NK-92 treated with Interleukin-12 subunit alpha and Interleukin-12 subunit beta, amount 100 ng/mL, for 24 hours (cell line): ENCODE results near the gene UPF2.

ENCODE experiments used
- DNase-seq: peaks from one replicate; lab custom pipeline; 2025; lab: John Stamatoyannopoulos, UW

The UPF2 gene

DNA sequence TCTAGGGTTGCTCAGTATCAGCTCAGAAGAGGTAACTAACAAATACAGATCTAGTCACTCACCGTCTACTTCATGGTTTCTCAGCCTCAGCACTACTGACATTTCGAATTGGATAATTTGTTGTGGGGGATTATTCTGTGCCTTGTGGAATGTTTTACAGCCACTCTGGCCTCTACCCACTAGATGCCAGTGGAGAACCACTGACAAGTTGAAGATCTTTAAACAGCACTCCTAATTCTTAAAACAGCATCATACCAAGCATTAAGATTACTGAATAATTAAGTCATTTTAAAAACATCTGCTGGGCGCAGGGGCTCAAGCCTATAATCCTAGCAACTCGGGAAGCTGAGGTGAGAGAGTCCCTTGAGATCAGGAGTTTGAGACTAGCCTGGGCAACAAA is 82.6 kb downstream of the UPF2 start:
- no peak for DNase-seq

DNA sequence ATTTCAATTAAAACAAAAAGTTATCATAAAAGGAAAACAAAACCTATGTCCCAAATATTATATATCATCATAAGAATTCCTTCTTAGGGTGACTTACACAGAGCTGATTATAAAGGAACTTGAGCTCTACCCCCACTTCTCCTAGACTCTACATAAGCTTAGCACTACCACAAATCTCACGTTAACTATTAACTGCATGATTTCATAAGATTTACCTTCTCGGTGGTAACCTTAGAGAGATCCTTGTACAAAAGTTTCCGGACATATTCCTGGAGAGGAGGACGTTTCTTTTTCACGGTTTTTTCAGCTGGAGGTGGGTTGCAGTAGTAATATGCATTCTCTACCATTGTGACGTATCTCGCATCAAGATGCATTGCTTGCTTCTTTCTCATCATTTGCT is 83.7 kb downstream of the UPF2 start:
- no peak for DNase-seq

DNA sequence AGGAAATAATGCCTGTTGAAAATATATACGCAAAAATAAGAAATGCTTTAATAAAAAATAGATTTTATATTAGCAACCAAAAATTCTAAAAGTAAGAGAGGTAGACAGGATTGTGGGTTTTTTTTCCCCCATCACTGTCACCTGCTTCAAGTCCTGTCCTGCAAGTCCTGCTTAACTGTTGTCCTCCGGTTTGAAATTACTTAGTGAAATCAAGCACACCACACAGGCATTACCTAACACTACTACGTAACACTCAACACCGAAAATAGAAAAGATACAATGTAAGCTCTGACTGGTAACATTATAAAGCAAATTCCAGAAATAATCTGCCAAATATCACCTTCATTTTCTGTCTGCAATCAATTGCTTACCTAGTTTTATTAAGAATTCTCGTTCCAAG is 90.9 kb downstream of the UPF2 start:
- DNase-seq: no peak

DNA sequence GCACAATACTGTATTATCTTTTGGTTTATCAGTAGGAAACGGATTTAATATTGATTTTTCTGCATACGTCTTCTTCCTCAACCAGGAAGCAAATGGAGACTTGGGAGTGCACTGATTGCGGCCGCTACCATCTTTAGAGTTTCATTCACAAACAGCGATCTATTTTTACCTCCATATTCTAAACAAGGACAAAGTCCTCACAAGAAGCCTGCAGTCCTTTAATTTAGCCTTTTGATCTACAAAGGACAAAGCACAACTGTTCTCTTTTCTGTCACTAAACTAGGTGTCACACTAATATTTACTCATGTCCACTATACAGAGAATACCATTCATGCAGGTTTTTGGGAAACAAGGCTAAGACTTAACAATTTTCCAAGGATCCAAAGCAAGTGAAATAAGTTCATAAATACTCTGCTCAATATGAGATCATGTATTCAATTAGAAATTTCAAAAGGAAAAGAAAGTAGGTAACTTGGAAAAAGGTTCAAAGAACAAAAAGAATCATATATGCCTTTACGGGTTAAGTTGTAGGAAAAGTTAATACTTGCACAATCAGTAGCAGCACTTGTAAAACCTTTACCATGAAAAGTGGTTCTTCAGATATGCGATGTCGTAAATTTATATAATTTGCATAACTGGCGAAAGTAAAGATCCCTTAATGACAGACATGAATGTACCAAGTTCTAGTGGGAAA is 92.1 kb downstream of the UPF2 start:
- DNase-seq: no peak

DNA sequence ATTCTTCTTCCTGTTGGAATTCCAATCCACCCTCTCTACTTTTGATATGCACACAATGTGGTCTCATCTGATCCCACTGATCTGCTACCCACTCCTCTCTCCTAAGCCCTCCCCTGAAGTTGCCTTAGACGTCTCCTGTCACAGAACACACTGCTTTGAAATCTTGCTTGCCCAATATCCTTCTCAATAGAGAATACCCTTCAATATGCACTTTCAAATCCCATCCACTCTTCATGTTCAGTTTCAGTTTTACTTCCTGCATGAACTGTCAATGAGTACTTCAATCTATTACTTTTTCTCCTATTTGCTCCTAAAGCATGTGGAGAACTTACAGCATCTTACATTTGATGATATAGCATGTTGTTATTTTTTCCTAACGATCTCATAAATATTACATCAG is 93.5 kb downstream of the UPF2 start:
- DNase-seq: no peak

DNA sequence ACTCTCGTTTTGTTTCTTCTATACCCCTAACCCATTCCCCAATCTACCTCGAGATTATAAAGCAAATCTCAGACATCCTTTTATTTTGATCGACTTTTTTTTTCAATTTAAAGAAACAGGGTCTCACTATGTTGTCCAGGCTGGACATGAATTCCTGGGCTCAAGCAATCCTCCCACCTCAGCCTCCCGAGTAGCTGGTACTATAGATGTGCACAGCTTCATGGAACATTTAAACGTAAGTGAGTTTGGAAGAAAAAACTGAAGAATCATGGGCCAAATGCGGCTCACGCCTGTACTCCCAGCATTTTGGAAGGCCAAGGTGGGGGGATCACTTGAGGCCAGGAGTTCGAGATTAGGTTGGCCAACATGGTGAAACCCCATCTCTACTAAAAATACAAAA is 96.0 kb downstream of the UPF2 start:
- DNase-seq: no peak

DNA sequence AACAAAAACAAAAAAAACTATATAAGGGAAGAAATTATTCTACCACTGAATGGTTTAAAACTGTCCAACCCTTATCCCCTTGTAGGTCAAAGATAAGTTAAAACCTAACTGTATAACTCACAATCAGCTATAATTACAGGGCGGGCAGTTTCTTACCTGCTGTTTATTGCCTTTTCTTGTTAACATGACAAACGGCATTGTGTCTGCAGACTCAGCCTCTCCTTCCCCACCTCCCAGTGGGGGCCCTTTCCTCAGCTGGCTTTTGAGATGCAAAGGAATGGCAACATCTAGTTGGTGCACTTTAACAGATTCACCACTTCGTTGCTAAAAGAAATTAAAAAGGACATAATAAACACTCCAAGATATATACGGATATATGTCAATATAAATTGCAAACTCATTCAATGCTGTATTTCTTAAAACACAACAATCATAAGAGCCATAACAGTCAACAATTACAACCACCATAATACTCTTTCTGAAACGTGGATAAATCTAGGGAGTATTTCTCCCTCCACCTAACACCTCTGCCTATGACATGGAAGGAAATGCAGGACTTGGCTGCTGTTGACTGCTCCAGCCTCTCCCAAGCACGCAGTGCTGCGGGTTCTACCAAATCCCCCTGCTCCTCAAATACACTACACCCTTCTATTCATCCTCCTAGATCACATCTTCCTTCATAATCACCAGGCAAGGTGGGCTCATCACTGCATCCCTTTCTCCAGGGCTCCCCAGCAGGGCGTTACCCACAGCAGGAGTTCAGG is 106.0 kb downstream of the UPF2 start:
- DNase-seq: no peak

DNA sequence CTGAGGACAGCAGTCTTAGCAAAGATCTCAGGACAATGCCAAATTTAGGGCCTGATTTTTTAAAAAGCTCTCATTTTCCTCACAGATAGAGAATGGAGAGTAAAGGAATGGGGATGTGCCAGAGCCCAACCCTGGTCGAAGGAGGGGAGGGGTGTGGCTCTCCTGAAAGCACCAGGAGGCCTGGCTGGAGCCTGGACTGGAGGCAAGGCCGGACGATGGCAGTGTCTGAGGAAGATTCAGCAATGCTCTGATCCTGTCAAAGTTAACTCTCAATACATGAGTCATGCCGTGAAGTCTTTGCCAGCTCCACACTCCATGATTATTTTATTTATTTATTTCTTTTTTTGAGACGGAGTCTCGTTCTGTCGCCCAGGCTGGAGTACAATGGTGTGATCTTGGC is 108.3 kb downstream of the UPF2 start:
- no peak for DNase-seq

DNA sequence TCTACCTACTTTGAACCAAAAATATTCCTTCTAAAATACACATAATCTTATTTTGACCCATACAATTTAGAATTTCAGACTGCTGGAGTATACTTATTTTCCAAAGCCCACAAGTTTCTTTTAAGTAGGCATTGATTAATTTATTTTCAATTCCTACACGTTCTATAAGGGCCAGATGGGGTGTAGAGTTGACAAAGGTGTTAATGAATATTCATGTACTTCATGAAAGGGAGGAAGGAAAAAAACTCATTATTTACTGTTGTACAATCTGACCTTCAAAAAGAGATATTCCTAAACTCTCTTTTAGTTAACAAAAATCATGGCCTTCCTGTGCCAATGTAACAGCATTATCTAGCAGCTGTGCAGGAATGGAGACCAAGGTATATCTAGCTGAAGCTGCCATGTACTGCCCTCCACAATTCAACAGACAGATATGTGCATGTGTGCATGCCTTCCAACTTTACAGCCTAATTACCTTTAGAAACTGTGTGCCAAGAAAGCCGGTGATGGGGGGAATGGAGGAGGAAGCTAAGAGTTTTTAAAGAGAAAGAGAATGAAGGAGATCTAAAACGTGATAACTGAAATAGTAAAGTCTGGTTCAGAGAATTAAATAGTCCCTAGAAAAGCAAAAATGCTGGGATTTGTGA is 108.9 kb downstream of the UPF2 start:
- no peak for DNase-seq

DNA sequence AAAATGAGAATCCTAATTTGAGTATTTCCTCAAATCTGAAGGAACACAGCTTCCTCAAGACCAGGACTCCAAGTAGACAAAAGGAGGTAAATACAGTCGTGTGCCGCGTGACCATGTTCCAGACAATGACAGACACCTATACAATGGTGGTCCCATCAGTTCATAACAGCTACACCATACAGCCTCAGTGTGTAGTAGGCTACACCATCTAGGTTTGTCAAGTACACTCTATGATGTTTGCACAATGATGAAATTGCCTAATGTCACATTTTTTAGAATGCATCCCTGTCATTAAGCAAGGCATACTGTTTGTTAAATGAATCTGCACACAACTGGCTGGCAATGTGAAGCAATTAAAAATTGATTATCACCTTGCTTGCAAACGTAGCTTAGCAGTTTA is 111.6 kb downstream of the UPF2 start:
- no peak for DNase-seq

DNA sequence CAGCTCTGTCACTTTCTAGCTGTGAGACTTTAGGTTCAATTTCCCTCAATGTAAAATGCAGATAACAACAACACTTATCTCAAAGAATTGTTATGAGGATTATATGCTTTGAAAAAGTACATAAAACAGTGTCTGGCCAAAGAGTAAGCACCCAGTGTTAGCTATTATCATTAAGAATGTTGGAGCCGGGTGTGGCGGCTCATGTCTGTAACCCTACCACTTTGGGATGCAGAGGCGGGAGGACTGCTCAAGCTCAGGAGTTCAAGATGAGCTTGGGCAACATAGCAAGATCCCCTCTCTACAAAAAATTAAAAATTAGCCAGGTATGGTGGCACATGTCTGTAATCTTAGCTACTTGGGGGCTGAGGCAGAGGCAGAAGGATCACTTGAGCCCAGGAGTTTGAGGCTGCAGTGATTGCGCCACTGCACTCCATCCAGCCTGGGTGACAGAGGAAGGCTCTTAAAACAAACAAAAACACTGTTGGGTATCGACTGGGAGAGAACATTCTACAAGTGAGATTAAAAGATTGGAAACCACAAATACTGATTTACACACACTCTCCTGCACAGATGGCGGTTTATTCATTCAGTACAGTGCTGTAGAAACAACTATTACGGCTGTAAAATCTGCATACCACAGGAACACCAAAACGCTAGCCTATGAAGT is 112.2 kb downstream of the UPF2 start:
- no peak for DNase-seq

DNA sequence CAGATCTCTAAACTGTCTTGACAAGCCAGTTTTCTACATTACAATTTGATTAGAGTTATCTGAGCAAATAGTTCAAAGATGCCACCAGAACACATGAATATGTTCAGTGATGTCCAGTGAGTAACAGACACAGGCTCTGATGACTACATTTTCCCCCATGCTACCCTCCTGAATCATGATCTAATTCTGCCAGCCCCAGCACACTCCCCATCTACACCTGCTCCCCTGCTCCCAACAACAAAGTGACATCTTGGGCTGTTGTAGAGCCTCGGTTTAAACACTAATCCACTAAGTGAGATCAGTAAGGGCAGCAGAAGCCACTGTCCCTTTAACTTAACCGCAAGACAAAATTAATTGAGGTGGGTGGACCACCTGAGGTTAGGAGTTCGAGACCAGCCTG is 114.9 kb downstream of the UPF2 start:
- DNase-seq: no peak

DNA sequence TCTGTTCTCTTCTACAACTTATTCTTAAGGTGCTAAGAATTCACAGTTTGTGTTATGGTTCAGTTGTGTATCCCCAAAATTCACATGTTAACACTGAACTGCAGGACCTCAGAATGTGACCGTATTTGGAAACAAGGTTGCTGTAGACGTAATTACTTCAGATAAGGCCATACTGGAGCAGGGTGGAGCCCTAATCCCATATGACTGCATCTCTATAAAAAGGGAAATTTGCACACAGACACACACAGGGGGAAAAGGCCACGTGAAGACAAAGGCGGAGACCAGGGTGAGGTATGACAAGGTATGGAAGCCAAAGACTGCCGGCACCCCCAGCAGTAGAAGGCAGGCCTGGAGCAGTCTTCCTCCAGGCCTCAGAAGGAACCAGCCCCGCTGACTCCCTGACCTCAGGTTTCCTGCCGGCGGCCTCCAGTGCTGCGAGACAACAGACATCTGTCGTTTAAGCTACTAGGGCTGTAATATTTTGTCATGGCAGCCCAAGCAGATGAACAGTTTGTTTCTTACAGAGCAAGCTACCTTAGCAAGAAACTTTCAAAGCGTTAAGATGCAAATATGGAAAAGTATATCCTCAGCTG is 120.7 kb downstream of the UPF2 start:
- DNase-seq: no peak

DNA sequence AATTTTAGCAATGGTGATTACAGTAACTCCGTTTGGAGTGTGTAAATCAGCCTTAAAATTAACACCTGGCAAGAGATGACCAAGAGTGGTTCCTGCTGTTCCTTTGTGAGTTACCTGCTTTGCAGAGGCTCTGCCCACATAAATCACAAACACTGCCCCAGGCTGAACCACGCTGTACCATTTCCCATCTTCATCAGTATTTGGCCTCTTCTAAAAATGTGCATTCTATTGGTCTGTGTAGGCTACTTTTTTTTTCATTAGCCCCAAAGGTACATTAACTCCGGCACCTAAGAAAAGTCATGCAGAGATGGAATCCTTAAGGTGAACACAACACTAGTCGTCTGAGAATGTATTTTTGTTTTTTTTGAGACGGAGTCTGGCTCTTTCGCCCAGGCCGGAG is 123.3 kb downstream of the UPF2 start:
- no peak for DNase-seq

DNA sequence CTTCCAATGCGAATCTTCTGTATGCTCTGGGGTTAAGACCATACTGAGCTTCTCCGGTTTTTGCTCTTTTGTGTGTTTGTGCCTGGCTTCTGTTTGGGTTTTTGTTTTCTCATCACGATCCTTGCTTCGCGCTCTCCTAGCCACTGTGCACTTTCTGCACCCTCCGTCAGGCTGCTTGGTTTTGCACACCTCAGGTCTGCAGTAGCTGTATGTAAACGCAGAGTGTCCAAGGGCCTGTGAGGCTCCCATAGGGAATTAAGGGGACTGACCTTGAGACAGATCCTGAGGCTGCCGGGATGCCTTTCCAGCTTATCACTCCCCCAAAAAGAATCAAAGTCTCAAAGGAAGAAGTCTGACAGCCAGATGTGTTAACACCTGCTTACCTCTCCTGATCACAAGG is 124.2 kb downstream of the UPF2 start:
- no peak for DNase-seq

DNA sequence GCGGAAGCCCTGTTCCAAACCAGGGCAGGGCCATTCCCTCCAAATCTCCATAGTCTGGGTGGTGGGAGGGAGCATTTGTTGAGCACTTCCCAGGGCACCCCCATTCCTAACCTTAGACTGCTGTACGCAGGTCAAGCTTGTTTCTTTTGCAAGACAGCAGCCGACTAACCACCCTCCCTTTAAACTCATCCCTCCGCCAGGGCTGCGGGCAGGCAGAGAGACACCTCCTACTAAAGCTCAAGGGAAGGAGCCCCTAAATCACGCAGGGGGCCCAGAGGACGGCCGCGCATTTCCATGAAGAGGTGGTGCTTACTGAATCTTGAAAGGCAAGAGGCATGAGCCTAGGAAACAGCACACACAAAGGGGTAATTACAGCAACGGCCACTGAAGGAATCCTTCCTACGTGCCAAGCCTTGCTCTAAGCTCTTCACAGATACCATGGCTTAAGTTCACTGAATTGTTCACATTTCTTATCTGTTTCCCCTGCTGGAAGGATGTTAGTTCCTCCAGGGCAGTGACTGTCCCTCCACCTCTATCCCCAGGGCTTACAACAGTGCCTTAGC is 129.4 kb downstream of the UPF2 start:
- no peak for DNase-seq

DNA sequence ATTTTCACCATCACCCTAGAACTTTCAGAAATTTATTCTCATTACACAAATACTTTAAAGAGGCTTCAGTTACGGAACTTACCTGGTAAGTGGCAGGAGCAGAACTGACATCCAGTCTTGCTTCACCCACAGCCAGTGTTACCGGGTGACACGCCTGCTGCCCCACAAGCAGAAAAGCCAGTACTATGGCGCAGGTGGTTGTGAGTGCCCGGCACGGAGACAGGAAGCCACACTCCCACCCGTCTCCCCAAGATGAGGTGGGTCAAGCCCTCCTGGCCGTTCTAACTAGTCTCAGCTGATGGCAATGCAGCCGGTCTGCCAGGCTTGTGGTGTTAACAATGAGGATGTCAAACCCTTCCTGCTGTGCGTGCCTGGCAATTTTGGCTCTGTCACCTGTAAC is 132.5 kb downstream of the UPF2 start:
- DNase-seq: no peak

DNA sequence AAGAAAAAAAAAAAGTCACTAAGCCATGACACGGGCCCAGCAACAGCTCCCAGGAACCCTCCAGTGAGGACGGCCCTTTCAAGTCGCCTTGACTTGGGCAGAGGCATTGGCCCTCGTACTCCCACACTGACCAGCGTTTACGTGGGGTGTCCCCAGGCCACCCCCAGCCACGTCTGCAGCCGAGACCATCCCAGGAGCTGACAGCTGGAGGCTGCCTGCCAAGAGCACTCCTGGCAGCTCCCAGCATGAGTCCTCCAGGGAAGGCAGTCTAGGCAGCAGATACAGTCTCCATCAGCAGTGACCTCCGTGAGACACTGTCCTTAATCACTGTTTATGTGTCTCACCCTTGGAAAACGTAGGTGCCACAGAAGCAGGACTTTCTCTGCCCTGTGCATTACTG is 133.0 kb downstream of the UPF2 start:
- no peak for DNase-seq

DNA sequence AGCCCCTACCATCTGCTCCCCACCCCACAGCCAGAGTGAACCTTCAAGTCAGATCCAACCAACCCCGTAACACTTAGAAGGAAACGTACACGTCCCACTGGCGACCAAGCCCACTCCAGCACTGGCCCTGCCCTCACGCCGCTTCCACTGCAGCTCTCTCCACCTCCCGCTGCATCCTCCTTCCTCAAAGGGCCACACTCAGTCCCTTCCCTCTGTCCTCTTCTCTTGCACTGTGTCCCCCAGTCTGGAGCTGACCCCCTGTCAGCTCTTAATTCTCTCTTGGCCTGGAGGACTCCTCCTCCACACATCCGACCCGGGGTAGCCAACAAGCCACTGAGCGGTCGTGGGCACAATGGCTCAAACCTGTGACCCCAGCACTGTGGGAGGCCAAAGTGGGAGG is 133.6 kb downstream of the UPF2 start:
- DNase-seq: no peak

DNA sequence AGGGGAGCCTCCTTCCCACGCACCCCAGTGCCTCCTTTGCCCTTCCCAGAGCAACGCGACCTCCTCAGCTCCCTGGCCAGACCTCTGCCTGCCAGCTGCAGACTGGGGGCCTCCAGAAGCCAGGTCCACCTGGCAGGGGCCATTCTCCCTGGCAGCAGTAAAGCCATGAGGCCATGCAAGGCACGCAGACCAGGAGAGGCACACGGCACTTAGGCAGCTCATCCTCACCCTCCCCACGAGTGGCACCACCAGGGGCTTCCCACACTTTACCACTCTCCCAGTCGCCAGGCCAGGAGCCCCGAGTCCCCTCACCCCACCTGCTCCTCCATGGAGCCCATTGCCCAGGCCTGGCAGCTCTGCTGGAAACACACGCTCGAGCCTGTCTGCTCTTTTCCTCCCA is 134.1 kb downstream of the UPF2 start:
- DNase-seq: no peak

DNA sequence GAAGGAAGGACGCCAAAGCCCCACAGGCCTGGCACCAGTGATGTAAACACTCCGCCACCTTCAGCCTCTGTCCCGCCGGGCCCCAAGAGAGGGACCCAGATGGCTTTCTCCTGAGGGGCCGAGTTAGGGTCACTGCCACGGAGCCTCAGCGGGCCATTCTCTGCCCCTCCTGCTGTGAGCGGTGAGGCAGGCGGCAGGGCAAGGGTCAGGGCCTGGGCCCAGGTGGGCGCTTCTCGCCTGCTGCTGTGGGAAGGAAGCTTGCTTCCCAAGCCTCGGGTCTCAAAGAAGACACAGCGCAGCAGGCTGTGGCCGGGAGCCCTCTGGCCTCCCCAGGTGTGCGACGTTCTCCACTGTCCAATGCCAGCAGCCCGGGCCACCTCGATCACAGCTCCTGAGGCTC is 134.7 kb downstream of the UPF2 start:
- no peak for DNase-seq

DNA sequence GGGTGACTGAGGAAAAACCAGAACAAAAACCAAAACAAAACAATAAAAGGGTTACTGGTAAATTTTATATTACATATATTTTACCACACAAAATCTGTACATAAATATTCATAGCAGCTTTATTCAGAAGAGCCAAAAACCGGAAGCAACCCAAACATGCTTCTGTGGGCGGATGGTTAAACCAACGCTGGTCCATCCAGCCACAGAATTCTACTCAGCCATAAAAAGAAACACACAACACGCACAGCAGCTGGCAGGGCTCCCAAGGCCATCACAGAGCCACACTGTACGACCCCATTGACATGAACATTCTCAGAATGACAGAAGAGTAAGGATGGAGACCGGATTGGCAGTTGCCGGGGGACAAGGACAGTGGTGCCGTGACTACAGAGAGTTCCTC is 135.9 kb downstream of the UPF2 start:
- DNase-seq: no peak
